SU-DHL-6 (cell line): Measurements from ENCODE around the gene ZNF132.
"Not testable (repeated sequence)": the region's sequence is repeated elsewhere in the genome, so short reads cannot be mapped to it uniquely, and the experiment has no call there.

Source experiments
- H2AFZ ChIP-seq: fragments of 200-600 bp; sonication (generic); 2 replicates; pipeline ENCODE4 v1.6.1; 2014; ENCODE audit warnings: low read depth, mild to moderate bottlenecking, moderate library complexity, mixed read lengths, antibody characterized with exemption, low read length; ENCODE audit not compliant: severe bottlenecking
- H3F3A ChIP-seq: fragments of 200-600 bp; shearing (Covaris generic); 2 replicates; pipeline ENCODE4 v1.6.0; 2016; ENCODE audit warnings: antibody characterized with exemption, mild to moderate bottlenecking; ENCODE audit not compliant: insufficient read depth
- H3K27ac ChIP-seq: fragments of 200-600 bp; sonication (generic); 2 replicates; pipeline ENCODE4 v1.5.1; 2016; ENCODE audit warnings: low read depth, mild to moderate bottlenecking, low read length, moderate library complexity, mixed read lengths
- H3K27me3 ChIP-seq: fragments of 200-600 bp; sonication (generic), shearing (Covaris generic); 2 replicates; pipeline ENCODE4 v1.6.0; 2014; ENCODE audit warnings: mild to moderate bottlenecking, low read length
- H3K36me3 ChIP-seq: fragments of 200-600 bp; sonication (generic); 2 replicates; pipeline ENCODE4 v1.6.1; 2014; ENCODE audit warnings: mild to moderate bottlenecking, low read length, mixed read lengths
- H3K4me2 ChIP-seq: fragments of 300-600, 200-600 bp; shearing (Covaris generic), sonication (generic); 2 replicates; pipeline ENCODE4 v1.6.0; 2014; ENCODE audit warnings: low read length, low read depth, mild to moderate bottlenecking; ENCODE audit not compliant: poor library complexity, severe bottlenecking
- H3K4me3 ChIP-seq: fragments of 200-600 bp; sonication (generic); 2 replicates; pipeline ENCODE4 v1.5.1; 2014; ENCODE audit warnings: antibody characterized with exemption, low read length, mild to moderate bottlenecking, mixed read lengths; ENCODE audit not compliant: insufficient read depth, poor library complexity, severe bottlenecking
- H3K79me2 ChIP-seq: fragments of 200-600 bp; sonication (generic); 2 replicates; pipeline ENCODE4 v1.6.1; 2014; ENCODE audit warnings: mild to moderate bottlenecking, low read length, moderate library complexity; ENCODE audit not compliant: insufficient read depth
- H3K9ac ChIP-seq: fragments of 200-600 bp; sonication (generic); 2 replicates; pipeline ENCODE4 v1.7.0; 2014; ENCODE audit warnings: mild to moderate bottlenecking, low read length
- H3K9me2 ChIP-seq: fragments of 200-600 bp; sonication (generic); replicated peaks from 2 replicates; pipeline ENCODE4 v1.6.1; 2014; ENCODE audit warnings: low read length; ENCODE audit not compliant: insufficient read depth
- H3K9me3 ChIP-seq: fragments of 200-600 bp; sonication (generic); 2 replicates; pipeline ENCODE4 v1.6.1; 2014; ENCODE audit warnings: low read length, mixed read lengths; ENCODE audit not compliant: insufficient read depth
- H4K20me1 ChIP-seq: fragments of 200-600 bp; sonication (generic); 2 replicates; pipeline ENCODE4 v1.6.1; 2014; ENCODE audit warnings: low read depth, mild to moderate bottlenecking, antibody characterized with exemption, low read length, moderate library complexity, mixed read lengths
- EZH2phosphoT487 ChIP-seq: fragments of 200-600 bp; sonication (generic), shearing (Covaris generic); conservative IDR thresholded peaks from 2 replicates; pipeline ENCODE4 v1.6.1; 2018; ENCODE audit warnings: mild to moderate bottlenecking, antibody characterized with exemption, low read length, moderate library complexity, mixed read lengths
- TF ChIP-seq, protein P1 (sequence below): fragments of 200-600 bp; sonication (generic); IDR thresholded peaks from one replicate; pipeline ENCODE4 v1.5.1; 2017; ENCODE audit warnings: antibody characterized with exemption, mild to moderate bottlenecking, low read length, moderate library complexity; ENCODE audit not compliant: insufficient read depth, poor library complexity, severe bottlenecking

ZNF132 gene

GRCh38 chr19:58442986-58443385, 3.0 kb upstream of the ZNF132 start:
- H3K27ac ChIP-seq, H4K20me1 ChIP-seq, H3K4me3 ChIP-seq, H3F3A ChIP-seq, H3K9ac ChIP-seq, H3K79me2 ChIP-seq, H3K27me3 ChIP-seq, H2AFZ ChIP-seq, H3K36me3 ChIP-seq, H3K9me2 ChIP-seq, H3K9me3 ChIP-seq, H3K4me2 ChIP-seq: not testable (repeated sequence)

DNA sequence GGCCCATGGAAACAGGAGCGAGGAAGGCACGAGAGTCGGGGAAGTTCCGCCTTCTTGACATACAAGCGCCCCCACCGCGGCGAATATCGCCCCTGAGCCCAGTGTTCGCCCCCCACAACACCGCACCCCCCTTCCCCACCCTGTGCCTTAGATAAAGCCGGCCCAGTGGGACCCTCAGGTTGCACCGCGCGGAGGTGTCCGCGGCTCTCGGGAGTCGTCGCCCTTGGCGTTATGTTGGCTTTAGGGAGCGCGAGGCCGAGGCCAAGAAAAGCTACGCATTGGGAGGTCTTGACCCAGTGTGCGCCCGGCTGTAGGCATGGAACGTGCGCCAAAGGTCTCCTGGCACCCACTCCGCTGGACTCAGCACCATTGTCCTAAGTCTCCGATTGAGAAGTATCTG, 603 bp upstream of the ZNF132 start:
- no peaks in the 10 kb centered on the region for H3K79me2 ChIP-seq
- no peak overlapping the region for H2AFZ ChIP-seq
- no peaks in the 10 kb centered on the region for H3K36me3 ChIP-seq
- no peaks in the 10 kb centered on the region for H3F3A ChIP-seq
- no peak overlapping the region for H3K4me2 ChIP-seq
- no peaks in the 10 kb centered on the region for H4K20me1 ChIP-seq
- H3K4me3 ChIP-seq: no peak overlapping the region
- no peak for TF ChIP-seq EZH2phosphoT487
- TF ChIP-seq, protein P1, sequence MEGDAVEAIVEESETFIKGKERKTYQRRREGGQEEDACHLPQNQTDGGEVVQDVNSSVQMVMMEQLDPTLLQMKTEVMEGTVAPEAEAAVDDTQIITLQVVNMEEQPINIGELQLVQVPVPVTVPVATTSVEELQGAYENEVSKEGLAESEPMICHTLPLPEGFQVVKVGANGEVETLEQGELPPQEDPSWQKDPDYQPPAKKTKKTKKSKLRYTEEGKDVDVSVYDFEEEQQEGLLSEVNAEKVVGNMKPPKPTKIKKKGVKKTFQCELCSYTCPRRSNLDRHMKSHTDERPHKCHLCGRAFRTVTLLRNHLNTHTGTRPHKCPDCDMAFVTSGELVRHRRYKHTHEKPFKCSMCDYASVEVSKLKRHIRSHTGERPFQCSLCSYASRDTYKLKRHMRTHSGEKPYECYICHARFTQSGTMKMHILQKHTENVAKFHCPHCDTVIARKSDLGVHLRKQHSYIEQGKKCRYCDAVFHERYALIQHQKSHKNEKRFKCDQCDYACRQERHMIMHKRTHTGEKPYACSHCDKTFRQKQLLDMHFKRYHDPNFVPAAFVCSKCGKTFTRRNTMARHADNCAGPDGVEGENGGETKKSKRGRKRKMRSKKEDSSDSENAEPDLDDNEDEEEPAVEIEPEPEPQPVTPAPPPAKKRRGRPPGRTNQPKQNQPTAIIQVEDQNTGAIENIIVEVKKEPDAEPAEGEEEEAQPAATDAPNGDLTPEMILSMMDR: no peak
- H3K9me2 ChIP-seq: no peaks in the 10 kb centered on the region
- H3K27ac ChIP-seq: no peak overlapping the region
- no peaks in the 10 kb centered on the region for H3K9me3 ChIP-seq
- no peak overlapping the region for H3K9ac ChIP-seq
- H3K27me3 ChIP-seq: no peaks in the 10 kb centered on the region

GRCh38 chr19:58434217-58434616, 5.7 kb downstream of the ZNF132 start:
- Histone ChIP-seq H3K36me3 (no peaks in the 10 kb centered on the region), H3K27ac (no peak overlapping the region), H4K20me1 (no peaks in the 10 kb centered on the region), H3K79me2 (no peaks in the 10 kb centered on the region), H3K4me2 (no peak overlapping the region), H3K27me3 (no peaks in the 10 kb centered on the region), H3K9me2 (no peaks in the 10 kb centered on the region), H3K9ac (no peak overlapping the region), H3K4me3 (no peak overlapping the region), H3F3A (no peaks in the 10 kb centered on the region), H3K9me3 (peaks cover 27% of the 10 kb centered on the region; the same call in 1 of the 2 replicates), H2AFZ (no peak overlapping the region)
- TF ChIP-seq, protein P1: no peak
- no peak for TF ChIP-seq EZH2phosphoT487

DNA sequence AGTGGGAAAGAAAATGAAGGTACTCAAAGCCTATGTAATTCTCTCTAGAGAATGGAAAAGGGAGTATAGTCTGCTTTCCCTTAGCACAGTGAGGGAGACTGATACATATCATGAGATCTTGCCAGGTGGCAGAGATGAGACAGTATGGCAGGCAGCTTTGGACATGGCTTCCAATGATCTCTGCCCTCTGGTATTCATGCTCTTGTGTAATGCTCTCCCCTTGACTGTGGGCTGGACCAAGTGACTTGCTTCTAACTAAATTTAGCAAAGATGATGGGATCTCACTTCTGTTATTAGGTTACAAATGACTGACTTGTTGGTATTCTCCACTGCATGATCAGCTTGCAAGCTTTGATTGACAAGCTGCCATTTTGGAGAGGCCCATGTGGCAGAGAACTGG, 10.2 kb downstream of the ZNF132 start:
- Histone ChIP-seq H2AFZ (no peak overlapping the region), H3K9ac (no peak overlapping the region)
- no peak for TF ChIP-seq EZH2phosphoT487

More for the DNA sequence above, 10.2 kb downstream of the ZNF132 start:
- Histone ChIP-seq H3K27ac (no peak overlapping the region), H3K36me3 (no peaks in the 10 kb centered on the region), H3K4me2 (no peak overlapping the region), H3F3A (no peaks in the 10 kb centered on the region), H3K27me3 (no peaks in the 10 kb centered on the region), H4K20me1 (no peaks in the 10 kb centered on the region), H3K9me2 (no peaks in the 10 kb centered on the region), H3K9me3 (peaks cover 25% of the 10 kb centered on the region; the same call in 1 of the 2 replicates), H3K4me3 (no peak overlapping the region), H3K79me2 (no peaks in the 10 kb centered on the region)
